HG02642 (cell line): ENCODE results near the gene NEUROD4.
"Not testable (repeated sequence)": the region's sequence is repeated elsewhere in the genome, so short reads cannot be mapped to it uniquely, and the experiment has no call there.

ENCODE experiments used
- ATAC-seq: cut with Tn5 transposase; IDR thresholded peaks from one replicate; pipeline ENCODE4 v1.9.1; 2021; ENCODE audit warnings: mild to moderate bottlenecking; ENCODE audit not compliant: unreplicated experiment, poor library complexity

Gene NEUROD4

GRCh38 chr12:55019784-55020183, at the start of gene NEUROD4:
Gene NEUROD4 (plus strand): TSS chr12:55019974. CDS start chr12:55026440, 6,466 bp downstream.
- no peak for ATAC-seq

GRCh38 chr12:54970741-54971140, 49.0 kb upstream of the NEUROD4 start:
- no peak for ATAC-seq

GRCh38 chr12:54973556-54973955, 46.2 kb upstream of the NEUROD4 start:
- no peak for ATAC-seq

- no peak for ATAC-seq
Measured at GRCh38 chr12:54974279-54974678, 45.5 kb upstream of the NEUROD4 start.

- ATAC-seq, result no peak
Measured at GRCh38 chr12:54975272-54975671, 44.5 kb upstream of the NEUROD4 start.

- ATAC-seq, result no peak
Measured at GRCh38 chr12:54975875-54976274, 43.9 kb upstream of the NEUROD4 start.

DNA sequence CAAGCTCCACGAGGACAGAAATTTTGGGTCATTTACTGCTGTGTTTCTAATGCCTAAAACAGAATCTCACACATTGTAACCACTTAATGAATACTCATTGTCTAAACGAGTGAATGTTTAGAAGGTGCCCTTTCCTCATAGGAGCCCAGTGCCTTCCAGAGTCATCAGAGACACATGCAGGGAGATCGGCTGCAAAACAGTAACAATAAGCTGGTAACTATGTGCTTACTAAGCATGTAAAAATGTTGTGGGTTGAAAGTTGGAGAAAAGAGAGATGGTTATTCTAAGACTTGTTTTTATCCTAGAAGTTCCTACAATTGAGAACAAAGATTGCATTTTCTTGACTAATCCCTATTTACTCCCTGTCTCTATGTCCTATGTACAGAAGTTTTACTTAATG, 42.6 kb upstream of the NEUROD4 start:
- no peak for ATAC-seq

GRCh38 chr12:54977857-54978256, 41.9 kb upstream of the NEUROD4 start:
- ATAC-seq, result no peak

GRCh38 chr12:54980341-54980740, 39.4 kb upstream of the NEUROD4 start:
- no peak for ATAC-seq

DNA sequence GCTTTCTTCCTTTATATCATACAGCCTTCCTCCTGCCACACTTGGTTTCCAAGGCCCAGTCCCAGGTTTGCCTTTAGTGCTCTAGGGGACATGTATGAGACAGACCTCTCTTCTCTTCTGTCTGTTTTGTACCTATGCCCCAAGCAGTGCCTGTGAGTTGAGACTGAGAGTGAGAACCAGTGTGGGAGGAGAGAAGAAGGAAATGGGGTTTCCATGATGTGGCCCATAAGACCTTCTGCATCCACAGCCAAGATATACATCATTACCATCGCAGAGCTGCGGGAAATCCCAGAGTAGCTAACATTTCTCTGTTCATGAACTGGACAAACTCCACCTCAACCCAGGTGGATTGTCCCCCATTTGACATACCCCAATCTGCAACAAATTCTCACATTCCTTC, 38.0 kb upstream of the NEUROD4 start:
- peak; percentile 25 for ATAC-seq

DNA sequence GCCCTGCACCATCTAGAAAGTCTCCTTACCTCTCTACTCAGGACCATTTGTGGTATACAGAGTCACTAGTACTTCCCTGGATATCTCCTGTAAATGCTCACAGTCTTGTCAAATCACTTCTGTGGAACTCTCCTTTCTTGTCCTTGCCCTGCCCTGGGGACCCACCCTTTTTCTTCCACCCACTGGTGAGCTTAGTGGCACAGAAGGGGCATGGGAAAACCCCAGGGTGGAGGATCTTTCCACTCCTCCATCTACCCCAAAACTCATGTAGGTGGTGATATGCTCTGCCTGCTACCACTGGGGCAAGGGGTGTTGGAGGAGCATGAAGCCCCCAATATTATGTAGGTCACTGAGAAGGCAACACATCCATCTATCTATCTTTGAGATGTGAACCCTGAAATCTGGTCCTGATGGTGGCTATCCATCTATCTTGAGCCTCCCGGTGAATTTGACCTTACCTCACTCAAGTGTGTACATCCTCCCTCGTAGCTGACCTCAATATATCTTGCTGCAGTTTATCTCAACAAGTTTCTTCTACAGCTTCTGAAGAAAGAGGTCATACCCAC, 36.2 kb upstream of the NEUROD4 start:
- ATAC-seq, result no peak

- peak; percentile 95 for ATAC-seq
Measured at GRCh38 chr12:54984658-54985376, 35.0 kb upstream of the NEUROD4 start, which contains the start of gene TESPA1. Gene TESPA1 (minus strand): TSS chr12:54984762. CDS start chr12:54974562, 10,200 bp downstream.

DNA sequence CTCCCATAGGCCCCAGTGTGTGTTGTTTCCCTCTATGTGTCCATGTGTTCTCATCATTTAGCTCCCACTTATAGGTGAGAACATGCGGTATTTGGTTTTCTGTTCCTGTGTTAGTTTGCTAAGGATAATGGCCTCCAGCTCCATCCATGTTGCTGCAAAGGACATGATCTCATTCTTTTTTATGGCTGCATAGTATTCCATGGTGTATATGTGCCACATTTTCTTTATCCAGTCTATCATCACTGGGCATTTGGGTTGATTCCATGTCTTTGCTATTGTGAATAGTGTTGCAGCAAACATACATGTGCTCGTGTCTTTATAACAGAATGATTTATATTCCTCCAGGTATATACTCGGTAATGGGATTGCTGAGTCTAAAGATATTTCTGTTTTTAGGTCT, 33.0 kb upstream of the NEUROD4 start:
- ATAC-seq, result not testable (repeated sequence)

DNA sequence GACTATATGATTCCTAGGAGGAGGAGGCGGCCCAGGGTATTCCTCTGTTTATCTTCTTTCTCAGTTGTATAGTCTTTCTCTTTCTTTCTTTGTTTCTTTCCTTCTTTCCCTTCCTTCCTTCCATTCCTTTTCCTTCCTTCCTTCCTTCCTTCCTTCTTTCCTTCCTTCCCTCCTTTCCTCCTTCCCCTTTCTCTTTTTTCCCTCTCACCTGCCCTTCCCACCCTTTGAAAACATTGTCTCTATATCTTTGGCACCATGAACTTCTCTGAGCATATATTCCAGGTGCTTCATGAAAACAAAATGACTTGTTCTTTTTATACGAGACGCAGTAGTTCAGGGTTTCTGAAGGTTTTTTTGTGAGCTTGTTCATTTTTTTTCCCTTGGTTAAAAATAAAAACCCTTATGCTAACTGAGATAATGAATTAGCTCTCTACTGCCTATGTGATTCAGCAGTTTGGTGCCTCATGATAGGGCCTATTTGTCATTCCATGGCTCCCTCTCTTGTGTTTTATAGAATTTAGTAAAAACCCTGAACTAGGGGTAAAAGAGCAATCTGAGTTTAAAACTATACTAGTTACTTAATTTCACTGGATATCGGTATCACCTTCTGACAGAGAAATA, 32.1 kb upstream of the NEUROD4 start:
- ATAC-seq, result no peak

- ATAC-seq, result peak; percentile 36
Measured at GRCh38 chr12:54988402-54989054, 31.2 kb upstream of the NEUROD4 start.

DNA sequence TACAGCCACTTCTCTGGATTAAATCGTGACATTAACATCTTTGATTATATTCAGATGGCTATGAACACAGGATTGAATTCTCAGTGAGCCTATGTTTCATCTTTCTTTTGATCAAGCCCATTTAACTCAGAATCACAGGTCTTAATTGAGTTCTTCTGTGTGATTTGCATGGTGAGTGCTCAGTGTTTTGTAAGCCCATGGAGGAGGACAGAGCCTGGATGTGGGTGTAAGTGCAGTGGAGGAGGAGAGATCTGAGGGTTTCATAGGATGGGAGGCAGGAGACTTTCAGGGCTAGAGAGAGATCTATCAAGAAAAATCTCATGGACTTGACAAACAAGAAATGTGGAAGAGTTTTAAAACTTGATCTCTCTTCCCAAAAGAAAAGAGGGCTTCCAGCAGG, 29.9 kb upstream of the NEUROD4 start:
- ATAC-seq, result no peak

DNA sequence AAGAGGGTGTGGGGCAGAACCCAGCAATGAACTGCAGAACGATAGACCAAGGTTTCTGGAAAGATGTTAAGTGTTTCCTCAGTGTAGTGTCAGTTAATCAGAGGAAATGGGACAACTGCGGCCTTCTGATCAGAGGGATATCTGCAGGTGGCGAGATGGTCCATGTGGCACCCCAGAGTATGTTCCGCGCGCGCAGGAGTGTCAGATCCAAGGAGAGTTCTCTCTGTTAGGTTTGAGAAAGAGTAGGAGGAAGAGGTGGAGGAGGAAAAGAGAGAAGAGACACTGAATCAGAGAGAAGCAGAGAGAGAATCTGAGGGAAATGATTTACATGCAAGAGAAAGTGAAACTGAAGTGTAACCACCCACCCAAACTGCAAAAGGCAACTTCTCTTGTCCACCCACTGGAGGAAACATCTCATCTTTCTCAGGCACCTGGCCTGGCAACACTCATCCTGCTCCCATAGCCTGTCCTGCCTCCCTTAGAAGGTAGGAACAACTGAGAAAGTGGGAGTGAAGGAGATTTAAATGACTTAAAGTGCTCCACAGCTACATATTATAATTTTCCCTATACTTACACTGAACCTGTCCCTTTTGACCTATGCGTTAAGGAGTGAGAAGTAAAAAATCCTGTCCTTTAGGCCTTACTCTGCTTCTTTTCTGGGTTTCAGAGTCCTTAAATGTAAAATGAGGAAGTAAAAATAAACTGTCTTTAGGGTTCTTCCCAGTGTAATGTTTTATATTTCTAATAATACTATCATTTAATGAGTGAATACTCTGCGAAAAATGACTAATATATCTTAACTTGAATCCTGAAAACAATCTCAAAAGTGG, 28.4 kb upstream of the NEUROD4 start:
- peak; percentile 74 for ATAC-seq

- peak; percentile 33 for ATAC-seq
Measured at GRCh38 chr12:54991991-54992375, 27.8 kb upstream of the NEUROD4 start.

DNA sequence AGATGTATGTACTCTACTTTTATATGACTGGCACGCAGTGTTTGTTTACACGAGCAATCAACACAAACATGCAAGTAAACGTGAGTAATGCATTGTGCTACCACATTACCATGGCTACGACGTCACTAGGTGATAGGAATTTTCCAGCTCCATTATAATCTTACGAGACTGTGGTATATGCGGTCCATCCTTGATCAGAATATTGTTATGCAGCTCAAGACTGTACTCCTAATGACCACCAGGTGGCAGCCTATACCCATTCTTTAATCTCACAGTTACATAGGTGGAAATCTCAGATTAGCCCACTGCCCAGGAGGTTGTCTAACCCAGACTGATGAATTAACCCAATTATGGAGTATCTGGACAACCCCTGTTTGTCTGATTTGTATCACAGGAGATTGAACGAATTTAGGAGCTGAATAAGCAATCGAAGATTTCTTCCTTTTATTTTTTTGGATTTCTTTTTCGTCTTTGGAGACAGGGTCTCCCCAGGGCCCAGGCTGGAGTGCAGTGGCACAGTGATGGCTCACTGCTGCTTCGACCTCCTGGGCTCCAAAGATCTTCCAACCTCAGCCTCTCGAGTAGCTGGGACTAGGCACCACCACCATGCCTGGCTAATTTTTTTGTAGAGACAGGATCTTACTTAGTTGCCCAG, 26.5 kb upstream of the NEUROD4 start:
- ATAC-seq, result peak; percentile 54

DNA sequence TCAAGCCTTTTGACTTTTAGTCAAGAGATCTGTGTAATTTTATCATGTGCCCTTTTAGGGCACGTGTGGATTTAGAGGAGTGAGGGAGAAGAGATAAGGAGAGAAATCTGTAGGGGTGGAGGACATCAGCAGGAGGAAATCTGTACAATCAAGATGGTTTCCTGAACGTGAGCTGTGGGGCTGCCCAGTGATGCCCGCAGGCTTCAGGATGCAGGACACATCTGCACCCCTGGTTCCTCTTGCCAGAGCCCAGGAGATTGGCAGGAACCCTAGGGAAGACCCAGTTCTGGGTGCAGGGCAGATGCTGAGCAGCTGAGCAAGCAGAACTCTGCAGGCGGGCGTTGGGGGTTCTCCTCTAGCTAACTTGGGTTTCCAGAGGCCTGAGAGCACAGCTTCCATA, 23.6 kb upstream of the NEUROD4 start:
- ATAC-seq, result no peak
